Measurements from ENCODE around the gene CIB4. TPM values are rescaled to one million over a fixed set of nuclear protein-coding genes. Genes with fewer than 3 reads are reported as not detected.
"Not testable (repeated sequence)": the region's sequence is repeated elsewhere in the genome, so short reads cannot be mapped to it uniquely, and the experiment has no call there.

Gene CIB4
- total and polyA plus RNA-seq, 7 donors: not detected

DNA sequence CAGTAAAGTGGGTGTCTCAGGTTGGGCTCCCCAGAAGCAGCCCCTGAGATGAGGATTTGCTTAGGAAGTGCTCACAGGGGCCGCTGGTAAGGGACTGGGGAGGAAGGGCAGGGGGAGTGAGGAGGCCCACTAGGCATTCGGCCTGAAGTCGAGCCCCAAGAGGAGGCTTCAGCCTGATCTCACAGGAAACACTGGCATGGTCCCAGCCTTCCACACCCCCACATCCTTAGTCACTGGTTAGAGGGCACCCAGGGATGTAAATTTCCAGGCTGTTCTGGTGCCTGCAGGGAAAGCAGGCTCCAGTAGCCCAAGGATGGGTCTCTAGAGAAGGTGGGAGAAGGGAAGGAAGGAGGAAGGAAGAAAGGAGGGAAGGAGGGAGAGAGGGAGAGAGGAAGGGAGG lies 29.0 kb upstream of the CIB4 start:
- Histone ChIP-seq H3K9me3 (peaks cover 0 to 3% (median 0%) of the 10 kb centered on the region in 4 donors), H3K27me3 (no peaks in the 10 kb centered on the region), H3K4me1 (peaks cover 0 to under 1% (median 0%) of the 10 kb centered on the region in 4 donors), H3K4me3 (no peak overlapping the region), H3K27ac (no peak overlapping the region), H3K36me3 (no peaks in the 10 kb centered on the region)
- intact Hi-C loops (cut with DNase I): no loop called here
- DNase-seq: peak; percentile 38
- 33 to 47% methylated on average over 3 of the region's 3 CpGs for WGBS, 2 donors
- no peak for TF ChIP-seq EP300 (IDR thresholded peaks at IDR 0.05)
- TF ChIP-seq POLR2AphosphoS5 (IDR thresholded peaks at IDR 0.05): no peak
- TF ChIP-seq, protein P1, sequence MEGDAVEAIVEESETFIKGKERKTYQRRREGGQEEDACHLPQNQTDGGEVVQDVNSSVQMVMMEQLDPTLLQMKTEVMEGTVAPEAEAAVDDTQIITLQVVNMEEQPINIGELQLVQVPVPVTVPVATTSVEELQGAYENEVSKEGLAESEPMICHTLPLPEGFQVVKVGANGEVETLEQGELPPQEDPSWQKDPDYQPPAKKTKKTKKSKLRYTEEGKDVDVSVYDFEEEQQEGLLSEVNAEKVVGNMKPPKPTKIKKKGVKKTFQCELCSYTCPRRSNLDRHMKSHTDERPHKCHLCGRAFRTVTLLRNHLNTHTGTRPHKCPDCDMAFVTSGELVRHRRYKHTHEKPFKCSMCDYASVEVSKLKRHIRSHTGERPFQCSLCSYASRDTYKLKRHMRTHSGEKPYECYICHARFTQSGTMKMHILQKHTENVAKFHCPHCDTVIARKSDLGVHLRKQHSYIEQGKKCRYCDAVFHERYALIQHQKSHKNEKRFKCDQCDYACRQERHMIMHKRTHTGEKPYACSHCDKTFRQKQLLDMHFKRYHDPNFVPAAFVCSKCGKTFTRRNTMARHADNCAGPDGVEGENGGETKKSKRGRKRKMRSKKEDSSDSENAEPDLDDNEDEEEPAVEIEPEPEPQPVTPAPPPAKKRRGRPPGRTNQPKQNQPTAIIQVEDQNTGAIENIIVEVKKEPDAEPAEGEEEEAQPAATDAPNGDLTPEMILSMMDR (IDR thresholded peaks at IDR 0.05): no peak
- no peak for TF ChIP-seq POLR2A (IDR thresholded peaks at IDR 0.05)

DNA sequence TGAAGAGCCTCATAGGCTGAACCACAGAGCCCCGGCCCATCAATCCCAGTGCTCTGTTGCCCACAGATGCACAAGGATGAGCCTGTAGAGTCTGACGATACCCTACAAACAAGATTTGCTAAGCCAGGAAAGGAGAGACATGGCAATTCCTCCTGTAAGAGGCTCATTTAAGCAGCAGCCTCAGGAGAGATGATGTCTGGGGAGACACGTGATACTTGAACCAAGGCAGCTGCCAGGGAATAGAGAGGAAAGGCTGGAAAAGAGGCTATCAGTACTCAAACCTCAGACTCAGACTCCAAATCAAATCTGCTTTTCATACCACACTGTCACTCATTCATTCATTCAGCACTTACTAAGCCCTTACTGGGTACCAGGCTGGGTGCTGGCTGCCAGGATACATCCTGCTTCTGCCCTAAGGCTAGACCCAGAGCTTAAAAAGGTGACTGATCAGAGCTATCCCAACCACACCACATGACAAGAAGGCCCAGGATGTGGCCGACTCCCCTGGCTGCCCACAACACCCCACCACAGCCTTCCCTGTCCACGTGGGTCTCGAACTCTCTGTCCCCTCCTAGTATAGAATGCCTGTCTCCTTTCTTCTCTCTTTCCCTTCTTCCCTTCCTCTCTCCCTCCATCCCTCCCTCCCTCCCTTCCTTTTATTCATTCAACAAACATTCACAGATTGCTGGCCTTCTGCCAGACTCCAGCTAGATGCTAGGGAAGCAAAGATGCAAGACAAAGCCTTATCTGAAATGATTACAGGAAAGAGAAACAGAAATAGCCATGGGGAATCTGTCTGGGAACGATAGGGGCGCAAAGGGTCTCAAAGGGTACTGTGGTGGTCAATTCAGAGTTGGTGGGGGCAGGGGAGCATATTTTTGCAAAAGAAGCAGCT lies 27.9 kb upstream of the CIB4 start:
- Histone ChIP-seq H3K27ac (no peak overlapping the region), H3K36me3 (no peaks in the 10 kb centered on the region), H3K9me3 (peaks cover 0 to 3% (median 0%) of the 10 kb centered on the region in 4 donors), H3K4me1 (no peaks in the 10 kb centered on the region), H3K27me3 (no peaks in the 10 kb centered on the region), H3K4me3 (no peak overlapping the region)
- peak; percentile 32 for DNase-seq
- TF ChIP-seq POLR2AphosphoS5 (IDR thresholded peaks at IDR 0.05) (no peak), EP300 (IDR thresholded peaks at IDR 0.05) (no peak), POLR2A (IDR thresholded peaks at IDR 0.05) (no peak)
- TF ChIP-seq, protein P1 (IDR thresholded peaks at IDR 0.05): no peak
- WGBS, 2 donors: 66 to 72% methylated on average over 8 of the region's 8 CpGs
- intact Hi-C loops (cut with DNase I): no loop called here

DNA sequence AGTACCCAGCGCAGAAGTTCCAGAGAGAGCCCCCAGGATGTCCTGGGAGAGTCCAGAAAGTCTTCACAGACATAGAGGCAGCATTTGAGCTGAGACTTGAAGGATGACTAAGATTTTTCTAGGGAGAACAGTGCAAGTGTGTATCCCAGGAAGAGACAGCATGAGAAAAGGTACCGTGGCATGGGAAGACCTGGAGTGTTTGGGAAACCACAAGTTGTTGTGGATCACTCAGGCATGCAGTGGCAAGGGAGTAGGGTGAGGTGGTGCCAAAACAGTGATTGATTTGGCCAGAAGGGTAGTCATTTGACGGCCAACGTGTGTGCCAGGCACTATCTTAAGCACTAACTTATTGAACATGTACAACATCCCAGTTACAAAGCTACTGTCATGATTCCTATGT lies 26.9 kb upstream of the CIB4 start:
- intact Hi-C loops (cut with DNase I): no loop called here
- WGBS, 2 donors: 91 to 93% methylated on average over 4 of the region's 4 CpGs
- H3K27ac ChIP-seq: no peak overlapping the region
- no peaks in the 10 kb centered on the region for H3K27me3 ChIP-seq
- peaks cover 0 to 3% (median 0%) of the 10 kb centered on the region in 4 donors for H3K9me3 ChIP-seq
- no peaks in the 10 kb centered on the region for H3K36me3 ChIP-seq
- TF ChIP-seq, protein P1 (IDR thresholded peaks at IDR 0.05): no peak
- TF ChIP-seq POLR2A (IDR thresholded peaks at IDR 0.05) (no peak), EP300 (IDR thresholded peaks at IDR 0.05) (no peak), POLR2AphosphoS5 (IDR thresholded peaks at IDR 0.05) (no peak)
- no peak overlapping the region for H3K4me3 ChIP-seq
- DNase-seq: peak; percentile 28
- no peaks in the 10 kb centered on the region for H3K4me1 ChIP-seq

DNA sequence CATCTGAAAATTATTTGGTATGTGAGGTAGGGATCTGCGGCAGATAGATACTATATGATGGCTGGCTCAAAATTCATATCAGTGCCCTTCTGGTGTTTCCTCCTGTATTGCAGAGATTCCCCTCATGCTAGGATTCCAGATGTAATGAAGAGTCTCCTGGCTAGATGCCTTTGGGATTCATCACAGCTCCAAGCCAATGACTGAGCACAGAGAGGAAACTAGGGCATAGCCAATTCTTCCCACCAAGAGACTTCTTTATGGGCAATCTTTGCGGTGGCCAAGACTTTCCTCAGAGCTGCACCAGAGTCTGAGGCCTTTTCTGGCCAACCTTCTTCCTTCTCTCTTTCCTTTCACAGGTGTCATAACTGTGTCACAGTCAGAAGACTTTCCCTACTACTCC lies 25.5 kb upstream of the CIB4 start:
- 71 to 95% methylated on average over 2 of the region's 2 CpGs for WGBS, 2 donors
- no peak for DNase-seq

DNA sequence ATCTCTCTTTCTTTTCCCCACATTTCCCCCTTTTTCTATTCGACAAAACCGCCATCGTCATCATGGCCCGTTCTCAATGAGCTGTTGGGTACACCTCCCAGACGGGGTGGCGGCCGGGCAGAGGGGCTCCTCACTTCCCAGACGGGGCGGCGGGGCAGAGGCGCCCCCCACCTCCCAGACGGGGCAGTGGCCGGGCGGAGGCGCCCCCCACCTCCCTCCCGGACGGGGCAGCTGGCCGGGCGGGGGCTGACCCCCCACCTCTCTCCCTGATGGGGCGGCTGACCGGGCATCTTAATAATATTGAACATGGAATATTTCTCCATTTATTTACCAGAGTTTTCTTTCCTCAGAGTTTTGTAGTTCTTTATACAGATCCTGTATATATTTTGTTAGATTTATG lies 24.1 kb upstream of the CIB4 start:
- H3K4me1 ChIP-seq; intact Hi-C loops (cut with DNase I); H3K9me3 ChIP-seq; H3K27me3 ChIP-seq; H3K36me3 ChIP-seq; H3K27ac ChIP-seq; H3K4me3 ChIP-seq: not testable (repeated sequence)
- 87 to 91% methylated on average over 21 of the region's 21 CpGs for WGBS, 2 donors
- peak; percentile 20 for DNase-seq

More for the DNA sequence above, 25.5 kb upstream of the CIB4 start:
- intact Hi-C loops (cut with DNase I): no loop called here
- TF ChIP-seq POLR2AphosphoS5 (IDR thresholded peaks at IDR 0.05) (no peak), POLR2A (IDR thresholded peaks at IDR 0.05) (no peak), EP300 (IDR thresholded peaks at IDR 0.05) (no peak)
- TF ChIP-seq, protein P1 (IDR thresholded peaks at IDR 0.05): no peak
- Histone ChIP-seq H3K27me3 (no peaks in the 10 kb centered on the region), H3K36me3 (no peaks in the 10 kb centered on the region), H3K4me3 (no peak overlapping the region), H3K9me3 (peaks cover 0 to 3% (median 0%) of the 10 kb centered on the region in 4 donors), H3K4me1 (no peaks in the 10 kb centered on the region), H3K27ac (no peak overlapping the region)

Measured in sigmoid colon (tissue), 7 donors.